Bronchial epithelial cell (primary cell): Measurements from ENCODE around the gene TRAPPC2L. TPM values are rescaled to one million over a fixed set of nuclear protein-coding genes. Genes with fewer than 3 reads are reported as not detected.

Experiments used
- DNase-seq: peaks from one replicate; pipeline ENCODE4 v3.0.0-alpha.2; 2010; ENCODE audit warnings: low read depth
- FAIRE-seq: peaks from 2 replicates; lab custom pipeline; 2011; peaks lifted over from hg19 to GRCh38; lab: Jason Lieb, UNC
- H3K27me3 ChIP-seq: 2 replicates; pipeline ENCODE4 v1.5.1; 2011; ENCODE audit warnings: low read length; ENCODE audit not compliant: control insufficient read depth, insufficient read depth
- H3K36me3 ChIP-seq: 2 replicates; pipeline ENCODE4 v1.5.1; 2011; ENCODE audit warnings: low read length; ENCODE audit not compliant: control insufficient read depth, insufficient read depth
- H3K4me3 ChIP-seq: 2 replicates; pipeline ENCODE4 v1.5.1; 2011; ENCODE audit warnings: mild to moderate bottlenecking, low read depth, low read length, control low read depth
- CTCF ChIP-seq: IDR thresholded peaks from 2 replicates; pipeline ENCODE4 v1.5.1; 2011; ENCODE audit warnings: mild to moderate bottlenecking, moderate library complexity, low read length, control low read depth, inconsistent platforms; ENCODE audit not compliant: insufficient read depth, severe bottlenecking
- total RNA-seq: library from RNA; depleted of rRNA; stranded (reverse); fragments of >200 nt; gene quantifications from 2 replicates; pipeline ENCODE4 v1.2.1, GENCODE V29; 2014

Gene TRAPPC2L
- total RNA-seq, 1 donor from 2014 or later = 65.0 TPM

- Histone ChIP-seq H3K4me3 (peak overlapping the region; percentile 99), H3K27me3 (no peaks in the 10 kb centered on the region), H3K36me3 (peaks cover 12% of the 10 kb centered on the region)
- TF ChIP-seq CTCF = no peak
- DNase-seq (no peak), FAIRE-seq (no peak)
Observed at GRCh38 chr16:88855736-88856121, 1.2 kb upstream of the TRAPPC2L start.

- no peaks in the 10 kb centered on the region for H3K27me3 ChIP-seq
- peaks cover 15% of the 10 kb centered on the region for H3K36me3 ChIP-seq
- H3K4me3 ChIP-seq = peak overlapping the region; percentile 99
- no peak for DNase-seq
- no peak for FAIRE-seq
- TF ChIP-seq CTCF = no peak
Observed at GRCh38 chr16:88856122-88856827, 652 bp upstream of the TRAPPC2L start.

DNA sequence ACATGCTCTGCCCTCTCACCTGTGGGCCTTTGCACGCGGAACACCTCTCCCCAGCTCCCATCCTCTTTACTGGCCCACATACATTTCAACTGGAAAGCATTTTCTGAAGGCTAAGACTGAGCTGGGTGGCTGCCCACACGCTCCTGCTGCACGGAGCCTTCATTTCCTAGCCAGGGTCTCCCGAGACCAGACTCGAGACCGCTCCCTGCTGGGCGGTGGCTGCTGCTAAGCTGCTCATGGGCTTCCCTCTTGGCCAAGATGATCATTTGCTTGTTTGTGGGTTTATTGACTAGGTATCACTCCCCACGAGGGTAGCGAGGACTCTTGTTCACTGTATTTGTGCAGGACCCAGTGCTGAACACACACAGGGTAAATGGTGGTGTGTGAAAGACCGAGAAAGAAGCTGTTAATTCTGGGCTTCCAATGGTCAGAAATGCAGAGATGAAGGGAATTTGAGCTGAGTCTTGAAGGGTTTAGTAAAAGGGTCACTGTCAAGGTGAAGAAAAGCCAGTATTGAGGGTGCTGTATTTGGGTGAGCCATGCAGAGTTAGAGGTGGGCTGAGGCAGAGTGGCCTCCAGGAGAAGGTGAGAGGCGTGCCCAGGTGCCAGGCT, 907 bp downstream of the TRAPPC2L start:
- Histone ChIP-seq H3K36me3 (peaks cover 17% of the 10 kb centered on the region), H3K4me3 (peak overlapping the region; percentile 99), H3K27me3 (no peaks in the 10 kb centered on the region)
- peak; percentile 90 for TF ChIP-seq CTCF
- DNase-seq (peak; percentile 69), FAIRE-seq (peak; percentile 28)

- H3K36me3 ChIP-seq = peaks cover 13% of the 10 kb centered on the region
- DNase-seq = no peak
- TF ChIP-seq CTCF = no peak
- no peak overlapping the region for H3K4me3 ChIP-seq
- no peak for FAIRE-seq
- no peaks in the 10 kb centered on the region for H3K27me3 ChIP-seq
Observed at GRCh38 chr16:88859381-88860091, 2.6 kb downstream of the TRAPPC2L start.

DNA sequence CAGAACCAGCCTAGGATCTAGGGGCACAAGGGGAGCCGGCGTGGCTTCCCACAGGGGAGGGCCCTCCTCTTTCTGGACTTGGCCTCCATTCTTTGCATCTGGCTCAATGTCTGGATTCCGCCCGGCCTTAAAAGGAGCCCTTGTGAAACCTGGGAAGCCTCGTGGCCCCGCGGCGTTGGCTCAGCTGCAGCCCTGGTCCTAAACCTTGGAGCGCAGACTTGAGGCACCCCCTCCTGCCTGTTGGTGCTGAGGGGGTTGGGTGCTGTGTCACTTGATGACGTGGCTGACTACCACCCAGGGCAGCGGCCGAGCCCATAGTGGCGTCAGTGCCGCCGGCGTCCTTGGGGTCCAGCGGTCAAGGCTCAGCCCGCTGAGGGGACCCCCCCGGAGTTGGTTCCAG, 4.4 kb downstream of the TRAPPC2L start:
- FAIRE-seq = no peak
- H3K4me3 ChIP-seq = no peak overlapping the region
- no peak for TF ChIP-seq CTCF
- no peaks in the 10 kb centered on the region for H3K27me3 ChIP-seq
- peaks cover 12% of the 10 kb centered on the region for H3K36me3 ChIP-seq
- no peak for DNase-seq
